Measurements from ENCODE around the gene ABHD13.

DNA sequence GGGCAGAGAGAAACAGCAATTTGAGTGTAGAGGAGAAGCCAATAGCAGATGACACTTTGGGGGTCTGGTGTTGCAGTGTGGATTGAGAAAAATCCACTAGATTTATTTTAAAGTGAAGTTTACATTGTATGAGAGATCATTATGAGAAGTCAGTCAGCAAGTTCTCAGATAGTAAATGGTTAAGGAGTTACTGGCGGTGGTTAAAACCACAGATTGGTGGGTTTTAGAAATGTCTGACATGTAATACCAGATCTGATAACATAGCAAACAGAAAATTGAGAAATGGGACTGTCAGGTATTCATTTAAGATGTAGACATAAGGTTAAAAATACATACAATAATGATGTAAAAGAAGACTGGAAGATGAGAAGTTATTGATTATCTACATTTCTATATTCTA, 7.2 kb downstream of the ABHD13 start:
- TF ChIP-seq POLR2AphosphoS5 (IDR thresholded peaks at IDR 0.05; ENCODE audit: low read depth) (no peak), CTCF (conservative IDR thresholded peaks at IDR 0.05; ENCODE audit: low read depth in 2 of 2) (no peak), STAT1 (IDR thresholded peaks at IDR 0.05; ENCODE audit: unreplicated experiment) (no peak), EZH2phosphoT487 (IDR thresholded peaks at IDR 0.05; ENCODE audit: unreplicated experiment) (no peak), EZH2 (IDR thresholded peaks at IDR 0.05; ENCODE audit: low read depth, unreplicated experiment) (no peak), JUNB (IDR thresholded peaks at IDR 0.05; ENCODE audit: unreplicated experiment) (no peak), REST (IDR thresholded peaks at IDR 0.05; ENCODE audit: unreplicated experiment) (no peak), CREB1 (CRISPR knock-in tag; IDR thresholded peaks at IDR 0.05; ENCODE audit: low read depth) (no peak), ZNF114 (CRISPR knock-in tag; IDR thresholded peaks at IDR 0.05) (no peak), ZNF331 (CRISPR knock-in tag; IDR thresholded peaks at IDR 0.05; ENCODE audit: low read depth) (no peak)
- TF ChIP-seq, protein P1, sequence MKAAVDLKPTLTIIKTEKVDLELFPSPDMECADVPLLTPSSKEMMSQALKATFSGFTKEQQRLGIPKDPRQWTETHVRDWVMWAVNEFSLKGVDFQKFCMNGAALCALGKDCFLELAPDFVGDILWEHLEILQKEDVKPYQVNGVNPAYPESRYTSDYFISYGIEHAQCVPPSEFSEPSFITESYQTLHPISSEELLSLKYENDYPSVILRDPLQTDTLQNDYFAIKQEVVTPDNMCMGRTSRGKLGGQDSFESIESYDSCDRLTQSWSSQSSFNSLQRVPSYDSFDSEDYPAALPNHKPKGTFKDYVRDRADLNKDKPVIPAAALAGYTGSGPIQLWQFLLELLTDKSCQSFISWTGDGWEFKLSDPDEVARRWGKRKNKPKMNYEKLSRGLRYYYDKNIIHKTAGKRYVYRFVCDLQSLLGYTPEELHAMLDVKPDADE (IDR thresholded peaks at IDR 0.05) = no peak
